UCSD-AML1 (cell line): ENCODE results near the gene PNMT.

Experiments
- DNase-seq: peaks from one replicate; lab custom pipeline; 2025; ENCODE audit not compliant: unreplicated experiment; lab: John Stamatoyannopoulos, UW

Gene PNMT

DNA sequence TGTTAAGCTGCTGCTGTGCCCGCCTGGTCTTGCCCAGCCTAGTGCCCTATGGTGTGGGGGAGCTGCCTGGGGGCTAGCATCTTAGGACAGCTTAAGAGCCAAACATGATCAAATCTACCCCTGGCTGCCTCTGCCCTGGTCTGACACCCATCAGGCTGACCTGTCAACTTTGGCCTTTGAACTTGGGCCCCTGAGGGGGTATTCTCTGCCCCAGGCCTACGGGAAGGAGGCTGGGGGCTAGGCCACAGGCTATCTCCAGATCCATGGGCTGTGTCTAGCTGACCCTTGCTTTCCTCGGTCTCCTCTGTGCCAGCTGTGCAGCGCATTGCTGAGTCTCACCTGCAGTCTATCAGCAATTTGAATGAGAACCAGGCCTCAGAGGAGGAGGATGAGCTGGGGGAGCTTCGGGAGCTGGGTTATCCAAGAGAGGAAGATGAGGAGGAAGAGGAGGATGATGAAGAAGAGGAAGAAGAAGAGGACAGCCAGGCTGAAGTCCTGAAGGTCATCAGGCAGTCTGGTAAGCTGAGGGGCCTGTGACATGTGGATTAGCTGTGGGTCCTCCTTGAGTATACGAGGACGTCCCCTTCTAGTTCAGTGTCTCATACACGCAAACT is 34.6 kb upstream of the PNMT start:
- no peak for DNase-seq

DNA sequence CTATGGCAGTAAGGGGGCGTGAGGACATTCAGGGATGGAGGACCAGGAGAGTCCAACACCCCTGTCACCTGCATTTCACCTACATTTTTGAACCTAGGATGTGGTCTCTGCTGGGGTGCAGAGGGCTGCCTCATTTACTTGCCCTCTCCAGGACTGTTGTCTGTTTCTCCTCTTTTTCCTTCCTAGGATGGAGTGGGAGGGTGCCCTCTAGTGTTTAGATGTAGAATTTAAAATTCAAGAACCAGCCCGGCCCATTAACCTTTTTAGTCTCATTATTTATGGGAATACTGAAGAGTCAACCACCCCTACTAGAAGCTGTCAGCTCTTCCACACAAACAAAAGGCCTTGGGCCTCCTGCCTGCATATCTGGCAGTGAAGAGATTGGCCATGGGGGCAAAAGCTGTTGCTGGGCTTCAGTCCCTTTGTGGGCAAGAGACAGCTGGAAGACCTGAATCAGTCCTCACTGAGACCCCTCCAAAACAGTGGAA is 33.8 kb upstream of the PNMT start:
- no peak for DNase-seq

DNA sequence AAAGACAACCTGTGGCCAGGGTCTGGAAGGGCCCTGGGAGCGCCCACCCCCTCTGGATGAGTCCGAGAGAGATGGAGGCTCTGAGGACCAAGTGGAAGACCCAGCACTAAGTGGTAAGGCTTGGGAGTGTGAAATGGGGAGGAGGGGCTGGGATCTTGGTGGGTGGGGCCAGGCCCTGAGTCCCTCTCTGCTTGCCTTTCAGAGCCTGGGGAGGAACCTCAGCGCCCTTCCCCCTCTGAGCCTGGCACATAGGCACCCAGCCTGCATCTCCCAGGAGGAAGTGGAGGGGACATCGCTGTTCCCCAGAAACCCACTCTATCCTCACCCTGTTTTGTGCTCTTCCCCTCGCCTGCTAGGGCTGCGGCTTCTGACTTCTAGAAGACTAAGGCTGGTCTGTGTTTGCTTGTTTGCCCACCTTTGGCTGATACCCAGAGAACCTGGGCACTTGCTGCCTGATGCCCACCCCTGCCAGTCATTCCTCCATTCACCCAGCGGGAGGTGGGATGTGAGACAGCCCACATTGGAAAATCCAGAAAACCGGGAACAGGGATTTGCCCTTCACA is 32.6 kb upstream of the PNMT start:
- DNase-seq, result peak; percentile 42

DNA sequence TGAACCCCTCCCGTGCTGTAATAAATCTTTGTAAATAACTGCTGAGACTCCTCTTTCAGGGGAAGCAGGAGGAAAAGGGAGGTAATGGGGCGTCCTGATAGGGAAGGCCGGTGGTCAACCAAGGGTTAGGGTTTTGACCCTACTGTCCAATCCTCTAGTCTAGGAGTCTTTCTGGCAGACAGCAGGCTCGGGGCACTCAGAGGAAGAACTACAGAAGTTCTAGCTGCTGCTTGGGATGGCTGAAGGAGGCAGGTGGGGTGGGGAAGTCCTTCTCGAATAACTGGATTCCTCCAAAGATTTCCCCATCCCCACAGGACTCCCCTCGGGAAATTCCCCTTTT is 31.7 kb upstream of the PNMT start:
- no peak for DNase-seq

DNA sequence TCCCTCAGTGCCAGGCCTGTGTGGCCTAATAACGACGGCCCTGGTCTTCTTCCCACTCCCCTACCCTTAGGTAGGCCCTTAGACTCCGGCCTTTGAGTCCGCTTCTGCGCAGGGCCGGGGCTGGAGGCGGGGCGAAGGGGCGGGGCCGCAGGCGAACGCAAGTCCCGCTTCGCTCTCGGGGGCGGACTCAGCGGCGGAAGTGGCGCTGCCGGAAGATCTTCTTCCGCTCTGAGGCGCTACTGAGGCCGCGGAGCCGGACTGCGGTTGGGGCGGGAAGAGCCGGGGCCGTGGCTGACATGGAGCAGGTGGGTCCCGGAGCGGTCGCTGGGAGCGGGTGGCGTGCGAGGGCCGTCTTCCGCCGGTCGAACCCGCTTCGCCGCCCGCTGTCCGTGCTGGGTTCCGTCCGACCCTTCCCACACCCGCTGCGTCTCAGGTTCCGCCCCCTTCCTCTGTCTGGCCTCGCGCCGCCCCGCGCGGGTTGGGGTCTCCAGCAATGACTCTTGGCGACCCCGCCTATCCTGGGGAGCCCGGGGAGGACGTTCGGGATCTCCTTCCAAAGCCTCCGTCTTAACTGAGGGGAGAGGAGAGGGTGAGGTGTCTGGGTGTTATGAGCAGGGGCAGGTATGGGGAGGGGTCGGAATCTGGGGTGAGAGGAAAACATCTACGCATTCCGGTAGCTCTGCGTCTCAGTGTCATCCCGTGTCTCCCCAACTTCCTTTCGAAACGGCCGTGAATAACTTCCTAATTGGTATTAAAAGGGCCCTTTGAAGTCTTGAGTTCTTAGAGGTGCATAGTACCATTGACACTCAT is 31.1 kb upstream of the PNMT start, which contains the start of gene STARD3:
STARD3 (plus strand) TSS at position 218 of the 810 bp plus-strand sequence. CDS start 16,388 bp downstream, outside the sequence.
- peak; percentile 92 for DNase-seq

DNA sequence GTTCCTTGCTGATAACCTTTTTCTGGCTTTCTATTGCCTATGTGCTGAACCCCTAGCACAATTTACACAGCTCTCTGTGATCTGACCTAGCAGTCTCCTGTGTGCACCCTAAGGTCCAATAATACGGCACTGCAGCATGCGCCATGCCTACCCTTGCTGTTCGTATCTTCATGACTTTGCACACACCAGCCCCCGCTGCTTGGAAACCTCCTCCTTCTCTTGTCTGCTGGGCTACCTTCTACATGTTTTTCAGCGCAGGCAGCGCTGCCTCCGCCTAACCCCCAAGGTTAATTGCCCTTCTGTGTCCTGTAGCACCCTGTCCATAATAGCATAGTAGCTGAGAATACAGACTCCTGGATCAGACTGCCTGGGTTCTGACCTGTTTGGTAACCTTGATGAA is 29.9 kb upstream of the PNMT start:
- no peak for DNase-seq

DNA sequence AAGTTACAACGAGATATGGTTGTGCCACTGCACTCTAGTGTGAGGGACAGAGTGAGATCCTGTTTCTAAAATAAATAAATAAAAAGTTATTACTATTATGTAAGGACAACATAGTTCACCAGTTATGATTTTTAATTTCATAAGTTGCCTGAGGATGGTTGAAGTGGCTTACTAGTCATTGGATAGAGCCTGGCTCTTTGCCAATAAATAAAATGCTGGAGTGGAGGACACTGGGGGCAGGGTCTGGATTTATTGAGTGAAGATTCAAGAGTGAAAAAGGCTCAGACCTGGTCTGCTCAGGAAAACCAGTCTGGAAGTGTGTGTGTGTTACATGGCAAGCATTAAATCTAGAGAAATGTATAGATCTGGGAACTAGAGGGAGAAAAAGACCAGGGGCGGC is 29.2 kb upstream of the PNMT start:
- DNase-seq, result no peak

DNA sequence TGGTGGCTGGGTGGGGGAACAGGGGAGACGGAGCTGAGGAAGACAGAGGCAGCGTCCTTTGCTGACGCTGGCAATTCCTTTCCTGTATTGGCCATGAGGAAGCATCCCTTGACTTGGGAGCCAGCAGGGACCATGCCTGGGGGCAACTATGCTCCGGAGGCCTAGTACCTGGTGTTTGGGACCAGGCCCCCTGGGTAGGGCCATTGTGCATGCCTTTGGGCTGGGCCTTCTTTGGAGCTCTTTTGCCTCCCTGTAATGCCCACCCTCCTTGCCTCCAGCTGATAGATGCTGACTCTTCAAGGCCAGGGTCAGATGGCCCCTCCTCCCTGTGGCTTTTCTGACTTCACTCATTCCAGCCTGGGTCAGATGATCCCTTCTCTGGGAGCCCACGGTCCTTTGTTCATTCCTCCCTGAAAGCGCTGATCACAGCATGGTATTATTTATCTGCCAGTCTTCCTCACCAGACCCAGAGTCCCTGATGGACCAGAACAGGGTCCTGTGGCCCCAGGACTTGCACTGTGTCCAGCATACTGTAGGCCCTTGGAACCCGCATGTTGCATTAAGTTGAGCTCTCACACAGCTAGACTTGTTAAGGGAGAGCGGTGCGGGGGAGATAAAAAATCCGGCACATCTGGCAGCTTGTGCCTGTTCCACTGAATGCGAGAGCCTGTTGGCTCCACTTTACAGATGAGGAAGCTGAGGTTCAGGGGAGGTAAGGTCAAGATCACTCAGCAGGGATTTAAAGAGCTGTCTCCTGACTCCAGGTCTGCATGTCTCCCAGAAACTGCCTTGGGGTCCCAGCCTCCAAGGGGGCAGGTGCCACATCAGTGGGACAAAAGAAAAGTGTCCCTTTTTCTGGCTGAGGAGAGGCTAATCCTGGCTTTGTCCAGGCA is 28.4 kb upstream of the PNMT start:
- no peak for DNase-seq

DNA sequence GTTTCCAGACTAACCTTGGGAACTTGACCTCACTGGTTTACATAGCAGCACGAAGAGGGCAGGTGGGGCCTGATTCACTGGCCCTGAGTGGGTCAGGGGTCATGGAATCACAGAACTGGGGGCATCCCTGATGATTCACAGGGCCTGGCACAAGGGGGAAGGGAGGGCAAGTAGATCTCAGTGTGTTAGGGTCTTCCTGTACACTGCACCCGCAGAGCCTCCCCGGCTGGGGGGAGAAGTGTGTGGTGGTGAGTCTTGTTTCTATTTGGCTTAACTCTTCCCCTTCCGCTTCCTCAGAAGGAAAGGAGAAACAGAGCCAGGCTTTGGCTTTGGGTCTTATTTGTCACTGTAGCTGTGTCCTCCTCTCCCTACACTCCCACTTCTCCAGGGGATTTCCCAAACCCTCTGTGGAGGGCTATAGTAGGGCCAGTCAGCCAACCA is 27.6 kb upstream of the PNMT start:
- peak; percentile 41 for DNase-seq

DNA sequence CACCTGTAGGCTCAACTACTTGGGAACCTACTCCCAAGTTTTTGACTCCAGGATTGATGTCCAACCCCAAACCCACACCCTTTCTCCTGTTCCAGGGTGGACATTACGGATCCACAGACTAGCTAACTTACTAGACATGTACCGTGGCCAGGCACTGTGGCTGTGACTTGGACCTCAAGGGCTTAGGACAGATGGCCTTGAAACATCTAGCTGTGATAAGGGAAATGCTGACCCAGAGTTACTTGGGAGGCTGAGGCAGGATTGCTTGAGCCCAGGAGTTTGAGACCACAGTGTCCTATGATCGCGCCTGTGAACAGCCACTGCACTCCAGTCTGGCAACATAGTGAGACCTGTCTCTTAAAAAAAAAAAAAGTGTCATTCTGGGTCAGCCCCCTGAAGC is 27.2 kb upstream of the PNMT start:
- no peak for DNase-seq

DNA sequence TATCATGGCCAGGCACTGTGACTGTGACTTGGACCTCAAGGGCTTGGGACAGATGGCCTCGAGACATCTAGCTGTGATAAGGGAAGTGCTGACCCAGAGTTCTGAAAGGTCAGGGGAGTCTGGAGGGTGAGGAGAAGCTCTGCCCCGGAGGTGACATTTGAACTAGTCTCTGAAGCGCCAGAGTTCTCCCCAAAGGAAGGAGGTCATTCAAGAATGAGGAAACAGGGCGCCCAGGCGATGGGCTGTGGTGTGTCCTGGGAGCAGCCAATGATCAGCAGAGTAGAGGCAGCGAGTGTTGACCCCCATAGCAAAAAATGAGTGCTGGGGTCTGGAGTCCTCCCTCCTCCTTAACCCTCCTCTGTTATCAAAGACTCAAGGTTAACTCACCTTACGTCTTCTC is 26.4 kb upstream of the PNMT start:
- no peak for DNase-seq

DNA sequence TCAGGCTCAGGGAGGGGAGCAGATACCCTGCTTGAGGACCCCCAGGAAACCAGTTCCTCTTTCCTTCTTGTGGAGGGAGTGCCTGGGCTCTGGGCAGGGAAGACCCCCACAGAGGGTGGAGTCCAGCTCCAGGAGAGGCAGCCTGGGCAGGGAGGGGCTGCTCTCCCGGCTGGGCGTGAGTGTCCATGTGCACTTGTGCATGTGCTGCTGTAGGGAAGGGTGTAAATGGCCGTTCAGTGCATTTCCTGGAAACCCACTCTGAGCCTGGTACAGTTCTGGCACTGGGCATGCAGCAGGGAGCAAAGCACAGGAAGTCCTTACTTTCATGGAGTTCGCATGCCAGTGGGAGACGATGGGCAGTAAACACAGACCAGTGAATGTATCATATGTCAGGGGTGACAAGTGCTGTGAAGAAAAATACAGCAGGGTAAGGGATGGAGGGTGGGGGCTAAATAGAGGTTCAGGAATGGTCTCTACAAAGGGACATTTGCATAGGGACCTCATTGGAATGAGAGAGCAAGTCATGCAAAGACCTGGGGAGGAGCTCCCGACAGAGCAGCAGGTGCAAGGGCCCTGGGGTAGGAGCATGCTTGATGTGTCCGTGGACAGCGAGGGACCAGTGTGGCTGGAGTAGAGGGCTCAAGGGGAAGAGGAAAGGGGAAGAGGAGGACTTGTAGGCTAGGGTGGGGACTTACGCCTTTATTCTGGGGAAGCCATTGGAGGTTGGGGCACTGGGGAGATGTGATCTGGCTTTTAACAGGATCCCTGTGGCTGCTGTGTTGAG is 25.8 kb upstream of the PNMT start:
- no peak for DNase-seq

DNA sequence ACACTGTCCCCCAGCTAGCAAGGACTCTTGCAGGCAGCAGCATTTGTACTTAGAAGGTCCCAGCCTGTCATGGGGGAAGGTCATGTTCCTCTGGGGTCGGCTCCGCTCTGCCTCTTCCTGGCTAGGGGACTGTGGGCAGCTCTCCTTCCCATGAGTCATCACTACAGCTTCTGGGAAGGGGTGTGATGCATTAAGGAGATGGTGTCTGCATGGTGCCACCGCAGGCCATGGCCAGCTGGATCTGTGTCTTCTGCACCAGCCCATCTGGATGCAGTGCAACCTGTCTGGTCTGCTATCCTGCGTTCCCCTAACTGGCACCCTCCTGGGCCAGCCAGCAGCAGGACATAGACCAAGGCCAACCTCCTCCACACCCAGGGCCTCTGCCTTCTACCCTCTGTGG is 25.0 kb upstream of the PNMT start:
- no peak for DNase-seq

DNA sequence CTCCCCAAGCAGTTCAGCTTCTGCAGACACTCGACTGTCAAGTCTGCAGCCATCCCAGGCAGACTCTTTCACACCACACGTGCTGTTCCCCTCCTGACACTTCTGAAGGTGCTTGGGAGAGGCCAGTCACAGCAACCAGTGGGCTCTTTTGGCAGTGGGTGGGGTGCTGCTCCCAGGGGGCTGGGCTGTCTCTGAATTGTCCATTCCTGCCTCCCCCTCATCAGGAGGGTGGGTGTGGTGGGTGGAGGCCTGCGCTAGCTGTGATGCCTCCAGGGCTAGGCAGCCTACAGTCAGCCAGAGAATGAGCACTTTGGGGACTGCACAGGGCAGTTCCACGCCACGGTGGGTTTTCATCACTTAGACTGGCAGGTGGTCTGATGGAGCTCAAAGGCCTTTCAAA is 21.0 kb upstream of the PNMT start:
- DNase-seq, result no peak

DNA sequence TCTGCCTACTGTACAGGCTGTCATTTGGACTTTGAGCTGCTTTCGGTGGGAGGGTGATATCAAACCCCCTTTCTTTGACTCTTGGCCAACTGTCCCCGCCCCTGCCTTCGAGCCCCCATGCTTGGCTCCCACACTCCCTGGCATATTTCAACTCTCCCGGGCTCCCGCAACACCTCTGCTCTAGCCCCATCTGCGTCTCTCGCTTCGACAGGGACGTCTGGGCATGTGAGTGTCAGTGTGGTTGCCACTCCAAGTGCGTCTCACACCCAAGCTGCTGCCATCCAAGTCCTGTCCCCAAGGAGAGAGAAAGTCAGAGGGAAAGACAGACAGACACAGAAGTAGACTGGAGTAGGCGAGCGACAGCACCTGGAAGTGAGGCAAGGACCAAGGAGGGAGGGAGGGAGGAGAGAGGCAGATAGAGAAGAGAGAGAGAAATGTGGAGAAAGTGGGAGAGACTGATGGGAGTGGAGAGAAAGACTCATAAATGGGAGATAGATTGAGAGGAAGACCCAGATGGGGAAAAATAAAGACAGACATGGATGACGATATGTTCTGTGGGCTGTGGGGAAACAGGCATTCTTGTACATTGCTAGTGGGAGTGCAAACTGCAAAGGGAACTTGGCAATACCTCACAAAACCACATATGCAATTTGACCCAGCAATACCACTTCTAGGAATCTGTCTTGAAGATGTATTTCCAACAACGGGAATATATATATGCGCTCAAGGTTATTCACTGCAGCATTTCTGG is 19.5 kb upstream of the PNMT start:
- no peak for DNase-seq

DNA sequence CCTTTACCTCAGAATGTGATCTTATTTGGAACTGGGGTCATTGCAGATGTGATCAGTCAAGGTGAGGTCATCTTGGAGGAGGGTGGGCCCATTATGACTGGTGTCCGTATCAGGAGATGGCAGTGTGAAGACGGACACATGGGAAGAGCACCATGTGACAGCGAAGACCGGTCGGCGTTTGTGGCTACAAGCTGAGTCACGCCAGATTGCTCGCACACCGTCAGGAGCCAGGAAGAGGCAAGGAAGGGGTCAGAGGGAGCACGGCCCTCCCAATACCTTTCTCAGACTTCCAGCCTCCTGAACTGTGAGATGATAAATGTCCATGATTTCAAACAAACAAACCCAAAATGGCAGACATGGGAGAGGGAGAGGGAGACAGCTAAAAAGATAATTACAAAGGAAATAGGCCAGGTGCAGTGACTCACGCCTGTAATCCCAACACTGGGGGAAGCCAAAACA is 18.1 kb upstream of the PNMT start:
- DNase-seq, result no peak

DNA sequence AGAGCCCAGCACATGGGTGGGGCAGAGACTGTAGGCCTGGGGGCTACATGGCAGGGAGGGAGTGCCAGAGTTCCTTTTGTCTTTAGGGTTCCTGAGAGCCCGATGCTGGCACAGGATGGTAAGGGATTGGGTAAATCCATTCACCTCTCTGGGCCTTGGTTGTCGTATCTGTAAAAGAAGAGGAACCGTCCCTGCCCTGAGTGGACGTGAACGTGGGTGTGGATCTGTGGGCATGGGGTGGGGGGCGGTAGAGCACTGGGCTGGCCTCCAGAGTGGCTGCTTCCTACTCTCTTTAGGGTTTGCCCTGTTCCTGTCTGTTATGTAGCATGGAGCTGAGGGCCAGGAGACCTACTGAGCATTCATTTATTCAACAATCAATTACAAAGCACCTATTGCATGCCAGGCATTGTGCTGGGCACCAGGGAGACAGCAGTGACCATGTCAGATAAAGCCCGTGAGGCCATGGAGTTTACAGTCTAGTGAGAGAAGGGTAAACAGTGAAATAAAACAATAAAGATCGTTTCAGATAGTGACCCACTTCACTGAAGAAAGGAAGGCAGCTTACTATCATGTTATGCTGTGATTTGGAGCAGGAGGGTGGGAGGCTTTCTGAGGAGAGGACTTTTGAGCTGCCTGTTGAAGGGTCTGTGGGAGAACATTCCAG is 16.2 kb upstream of the PNMT start:
- no peak for DNase-seq

DNA sequence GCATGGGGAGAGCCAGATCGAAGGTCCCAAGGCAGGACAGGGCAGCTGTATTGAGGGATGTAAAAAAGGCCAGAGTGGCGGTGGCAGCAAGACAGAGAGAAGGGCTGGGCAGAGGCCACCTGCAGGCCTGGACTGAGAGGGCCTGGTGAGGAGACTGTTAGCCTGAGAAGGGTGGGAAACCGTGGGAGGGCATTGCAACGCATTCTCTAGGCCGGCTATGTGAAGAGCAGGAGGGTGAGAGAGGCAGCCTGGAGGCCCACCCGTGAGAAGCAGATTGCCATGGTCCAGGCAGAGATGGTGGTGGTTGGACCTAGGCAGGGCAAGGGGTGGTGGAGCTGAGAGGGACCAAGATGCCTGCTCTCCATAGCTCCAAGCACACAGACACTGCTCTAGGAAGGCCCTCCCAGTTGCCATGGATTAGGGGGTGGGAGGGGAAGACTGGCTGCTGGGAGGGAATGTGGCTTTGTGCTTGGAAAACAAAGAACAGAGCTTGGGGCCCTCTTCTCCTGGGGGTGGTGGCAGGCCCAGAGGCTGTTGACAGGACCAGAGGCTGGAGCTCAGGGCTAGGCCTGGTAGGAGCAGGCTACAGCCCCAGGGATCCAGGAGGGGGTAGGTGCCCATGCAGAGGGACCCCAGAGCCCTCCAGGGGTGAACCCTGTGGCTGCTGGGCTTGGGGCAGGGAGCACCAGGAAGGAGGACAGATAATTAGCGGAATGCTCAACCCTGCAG is 15.5 kb upstream of the PNMT start:
- no peak for DNase-seq

DNA sequence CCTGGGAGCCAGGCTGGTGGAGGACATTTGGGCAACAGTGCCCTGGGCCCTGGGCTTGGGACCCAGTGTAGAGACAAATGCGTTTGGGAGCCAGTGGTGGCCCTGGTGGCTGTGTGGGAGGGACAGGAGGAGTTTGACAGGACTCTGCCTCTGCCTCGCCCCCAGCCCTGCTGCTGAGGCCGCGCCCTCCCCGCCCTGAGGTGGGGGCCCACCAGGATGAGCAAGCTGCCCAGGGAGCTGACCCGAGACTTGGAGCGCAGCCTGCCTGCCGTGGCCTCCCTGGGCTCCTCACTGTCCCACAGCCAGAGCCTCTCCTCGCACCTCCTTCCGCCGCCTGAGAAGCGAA is 15.0 kb upstream of the PNMT start:
- no peak for DNase-seq
